ENCODE results near the gene C11orf24.

- TF ChIP-seq MAX (IDR thresholded peaks at IDR 0.05) = no peak
- no peak for TF ChIP-seq NFE2L2 (conservative IDR thresholded peaks at IDR 0.05; ENCODE audit: low read length)
- TF ChIP-seq CTCF (IDR thresholded peaks at IDR 0.05) = no peak
- TF ChIP-seq FOSL2 (IDR thresholded peaks at IDR 0.05) = no peak
- TF ChIP-seq FOSL2 (CRISPR knock-in tag; IDR thresholded peaks at IDR 0.05) = no peak
- TF ChIP-seq POLR2A (IDR thresholded peaks at IDR 0.05; ENCODE audit: low read length) = no peak
- no peak for TF ChIP-seq CEBPB (IDR thresholded peaks at IDR 0.05)
- TF ChIP-seq REST (IDR thresholded peaks at IDR 0.05) = no peak
- no peak for TF ChIP-seq MAZ (IDR thresholded peaks at IDR 0.05; ENCODE audit: borderline replicate concordance, low read depth, low read length)
- no peak for TF ChIP-seq MAFK (IDR thresholded peaks at IDR 0.05; ENCODE audit: partially characterized antibody)
- no peak for TF ChIP-seq SMC3 (IDR thresholded peaks at IDR 0.05)
- no peak for TF ChIP-seq HMGXB4 (CRISPR knock-in tag; IDR thresholded peaks at IDR 0.05; ENCODE audit: borderline replicate concordance)
- no peak for TF ChIP-seq CBX2 (IDR thresholded peaks at IDR 0.05; ENCODE audit: borderline replicate concordance, low read depth)
Measured at GRCh38 chr11:68267881-68268240, 3.9 kb downstream of the C11orf24 start.
